Measurements from ENCODE around the gene RAB33B. TPM values are rescaled to one million over a fixed set of nuclear protein-coding genes. Genes with fewer than 3 reads are reported as not detected.

The RAB33B gene
- polyA plus RNA-seq, 3 donors from 2014 or later, result 2.8 to 6.8 (median 3.8) TPM

GRCh38 chr4:139501927-139502899 is 48.3 kb downstream of the RAB33B start:
- H3K36me3 Mint-ChIP-seq, result no peaks in the 10 kb centered on the region
- H3K9me3 Mint-ChIP-seq, result no peaks in the 10 kb centered on the region
- DNase-seq, result no peak
- H3K27me3 Mint-ChIP-seq (ENCODE audit: low read depth in 3 of 3), result peaks cover 1 to 7% (median 2%) of the 10 kb centered on the region in 3 donors
- no peak overlapping the region for H3K27ac Mint-ChIP-seq
- H3K4me3 Mint-ChIP-seq, result no peak overlapping the region
- H3K4me1 Mint-ChIP-seq, result peaks cover 5 to 10% of the 10 kb centered on the region in 2 donors

- DNase-seq, result no peak
- H3K27ac Mint-ChIP-seq, result no peak overlapping the region
- no peak overlapping the region for H3K4me3 Mint-ChIP-seq
- no peaks in the 10 kb centered on the region for H3K36me3 Mint-ChIP-seq
- no peaks in the 10 kb centered on the region for H3K9me3 Mint-ChIP-seq
- peaks cover 1 to 7% (median 2%) of the 10 kb centered on the region in 3 donors for H3K27me3 Mint-ChIP-seq (ENCODE audit: low read depth in 3 of 3)
- no peaks in the 10 kb centered on the region for H3K4me1 Mint-ChIP-seq
Measured at GRCh38 chr4:139503622-139504166, 49.8 kb downstream of the RAB33B start.

- Mint-ChIP-seq H3K9me3 (no peaks in the 10 kb centered on the region), H3K27me3 (ENCODE audit: low read depth in 3 of 3) (peaks cover 1 to 7% (median 5%) of the 10 kb centered on the region in 3 donors), H3K4me3 (no peak overlapping the region), H3K27ac (no peak overlapping the region), H3K4me1 (no peaks in the 10 kb centered on the region), H3K36me3 (no peaks in the 10 kb centered on the region)
- no peak for DNase-seq
Measured at GRCh38 chr4:139506774-139507173, 52.9 kb downstream of the RAB33B start.

GRCh38 chr4:139508581-139509237 is 54.8 kb downstream of the RAB33B start:
- Mint-ChIP-seq H3K27me3 (ENCODE audit: low read depth in 3 of 3) (peaks cover 0 to 5% (median 4%) of the 10 kb centered on the region in 3 donors), H3K27ac (no peak overlapping the region), H3K4me1 (no peaks in the 10 kb centered on the region), H3K4me3 (no peak overlapping the region), H3K9me3 (no peaks in the 10 kb centered on the region), H3K36me3 (no peaks in the 10 kb centered on the region)
- DNase-seq, result no peak

GRCh38 chr4:139509727-139510410 is 55.9 kb downstream of the RAB33B start:
- Mint-ChIP-seq H3K9me3 (no peaks in the 10 kb centered on the region), H3K27me3 (ENCODE audit: low read depth in 3 of 3) (peaks cover 0 to 5% (median 4%) of the 10 kb centered on the region in 3 donors), H3K36me3 (no peaks in the 10 kb centered on the region), H3K4me3 (no peak overlapping the region), H3K4me1 (no peaks in the 10 kb centered on the region), H3K27ac (no peak overlapping the region)
- DNase-seq, result no peak

GRCh38 chr4:139511320-139511719 is 57.4 kb downstream of the RAB33B start:
- H3K27me3 Mint-ChIP-seq (ENCODE audit: low read depth in 3 of 3), result peaks cover 0 to 3% (median 0%) of the 10 kb centered on the region in 3 donors
- no peak overlapping the region for H3K4me3 Mint-ChIP-seq
- H3K4me1 Mint-ChIP-seq, result no peaks in the 10 kb centered on the region

GRCh38 chr4:139514382-139515059 is 60.6 kb downstream of the RAB33B start:
- H3K9me3 Mint-ChIP-seq, result no peaks in the 10 kb centered on the region
- DNase-seq, result no peak
- no peaks in the 10 kb centered on the region for H3K4me1 Mint-ChIP-seq
- no peak overlapping the region for H3K27ac Mint-ChIP-seq
- peaks cover 1 to 2% (median 2%) of the 10 kb centered on the region in 3 donors for H3K27me3 Mint-ChIP-seq (ENCODE audit: low read depth in 3 of 3)
- no peak overlapping the region for H3K4me3 Mint-ChIP-seq
- H3K36me3 Mint-ChIP-seq, result no peaks in the 10 kb centered on the region

More at GRCh38 chr4:139511320-139511719, 57.4 kb downstream of the RAB33B start:
- Mint-ChIP-seq H3K27ac (no peak overlapping the region), H3K36me3 (no peaks in the 10 kb centered on the region), H3K9me3 (no peaks in the 10 kb centered on the region)
- no peak for DNase-seq

GRCh38 chr4:139515531-139515958 is 61.6 kb downstream of the RAB33B start:
- no peaks in the 10 kb centered on the region for H3K36me3 Mint-ChIP-seq
- H3K4me1 Mint-ChIP-seq, result no peaks in the 10 kb centered on the region
- H3K4me3 Mint-ChIP-seq, result no peak overlapping the region
- H3K27ac Mint-ChIP-seq, result no peak overlapping the region
- H3K9me3 Mint-ChIP-seq, result no peaks in the 10 kb centered on the region
- no peak for DNase-seq
- peaks cover 0 to 2% (median 2%) of the 10 kb centered on the region in 3 donors for H3K27me3 Mint-ChIP-seq (ENCODE audit: low read depth in 3 of 3)

- peaks cover 0 to 2% (median 1%) of the 10 kb centered on the region in 3 donors for H3K27me3 Mint-ChIP-seq (ENCODE audit: low read depth in 3 of 3)
- H3K27ac Mint-ChIP-seq, result no peak overlapping the region
- peaks cover 29 to 33% of the 10 kb centered on the region in 2 donors for H3K4me1 Mint-ChIP-seq
- no peaks in the 10 kb centered on the region for H3K36me3 Mint-ChIP-seq
- H3K4me3 Mint-ChIP-seq, result no peak overlapping the region
- DNase-seq, result no peak
- no peaks in the 10 kb centered on the region for H3K9me3 Mint-ChIP-seq
Measured at GRCh38 chr4:139521754-139522401, 68.0 kb downstream of the RAB33B start.

GRCh38 chr4:139522457-139522856 is 68.5 kb downstream of the RAB33B start:
- no peak for DNase-seq
- Mint-ChIP-seq H3K27me3 (ENCODE audit: low read depth in 3 of 3) (peaks cover 0 to 2% (median 1%) of the 10 kb centered on the region in 3 donors), H3K9me3 (no peaks in the 10 kb centered on the region), H3K36me3 (no peaks in the 10 kb centered on the region), H3K27ac (no peak overlapping the region), H3K4me3 (no peak overlapping the region), H3K4me1 (peaks cover 29 to 34% of the 10 kb centered on the region in 2 donors)

- Mint-ChIP-seq H3K4me1 (peaks cover 34 to 39% of the 10 kb centered on the region in 2 donors), H3K9me3 (no peaks in the 10 kb centered on the region), H3K36me3 (no peaks in the 10 kb centered on the region), H3K27ac (peak overlapping the region in 2 of 6 donors; percentile 30 to 46), H3K4me3 (no peak overlapping the region), H3K27me3 (ENCODE audit: low read depth in 3 of 3) (peaks cover 0 to 2% (median 1%) of the 10 kb centered on the region in 3 donors)
- no peak for DNase-seq
Measured at GRCh38 chr4:139523076-139523475, 69.2 kb downstream of the RAB33B start.

- Mint-ChIP-seq H3K4me1 (peaks cover 44 to 49% of the 10 kb centered on the region in 2 donors), H3K36me3 (no peaks in the 10 kb centered on the region), H3K9me3 (no peaks in the 10 kb centered on the region), H3K27me3 (ENCODE audit: low read depth in 3 of 3) (peaks cover 0 to 1% (median 0%) of the 10 kb centered on the region in 3 donors), H3K4me3 (peak overlapping the region in 2 of 5 donors; percentile 9 to 19), H3K27ac (peak overlapping the region in 1 of 6 donors; percentile 16)
- DNase-seq, result no peak
Measured at GRCh38 chr4:139524062-139524631, 70.2 kb downstream of the RAB33B start.

All from immature natural killer cell (primary cell).